K562 (cell line): ENCODE data around the gene PRKCSH. TPM values are rescaled to one million over a fixed set of nuclear protein-coding genes. Genes with fewer than 3 reads are reported as not detected.

Source experiments
- BMI1 ChIP-seq: fragments of 150-350 bp; IDR thresholded peaks from 2 replicates; pipeline ENCODE4 v1.6.1; 2014; ENCODE audit warnings: low read length
- EP300 ChIP-seq: IDR thresholded peaks from 2 replicates; pipeline ENCODE4 v1.6.1; 2012; ENCODE audit warnings: low read length, improper control_type of control experiment
- HMG20B ChIP-seq: fragments of 250-450 bp; sonication (Bioruptor Pico); IDR thresholded peaks from 2 replicates; pipeline ENCODE4 v1.5.0; 2021; ENCODE audit warnings: mild to moderate bottlenecking
- HNRNPH1 ChIP-seq: fragments of 200-400 bp; formaldehyde crosslinking; optimal IDR thresholded peaks from 2 replicates; pipeline ENCODE3; 2017; ENCODE audit warnings: low read depth, mild to moderate bottlenecking, low read length, moderate library complexity
- KAT7 ChIP-seq: sonication (generic); formaldehyde crosslinking; IDR thresholded peaks from 2 replicates; pipeline ENCODE4 v1.8.0; 2022; ENCODE audit warnings: missing genetic modification reagents, mild to moderate bottlenecking, borderline replicate concordance
- KHSRP ChIP-seq: fragments of 450-650 bp; IDR thresholded peaks from 2 replicates; pipeline ENCODE4 v1.6.1; 2017
- MECOM ChIP-seq: fragments of 250-450 bp; sonication (Bioruptor Pico); IDR thresholded peaks from 2 replicates; pipeline ENCODE4 v1.8.0; 2022; ENCODE audit warnings: inconsistent platforms
- POLR2AphosphoS5 ChIP-seq: IDR thresholded peaks from 2 replicates; pipeline ENCODE4 v1.6.1; 2011; ENCODE audit warnings: mild to moderate bottlenecking, low read depth, low read length, moderate library complexity; ENCODE audit not compliant: control insufficient read depth, insufficient read depth
- RB1 ChIP-seq: fragments of 450-650 bp; IDR thresholded peaks from 2 replicates; pipeline ENCODE4 v1.6.1; 2017; ENCODE audit warnings: low read depth, mild to moderate bottlenecking
- SIRT6 ChIP-seq: IDR thresholded peaks from one replicate; pipeline ENCODE4 v1.6.1; 2012; ENCODE audit warnings: low read depth, mild to moderate bottlenecking, control low read depth, inconsistent platforms, low read length, moderate library complexity
- SLC30A9 ChIP-seq: fragments of 250-450 bp; sonication (Bioruptor Pico); IDR thresholded peaks from 2 replicates; pipeline ENCODE4 v1.8.0; 2022; ENCODE audit warnings: mild to moderate bottlenecking, moderate library complexity
- TAF1 ChIP-seq: IDR thresholded peaks from 2 replicates; pipeline ENCODE4 v1.6.1; 2011; ENCODE audit warnings: mild to moderate bottlenecking, low read length, moderate library complexity; ENCODE audit not compliant: insufficient read depth, control insufficient read depth, severe bottlenecking; ENCODE audit errors: extremely low read depth
- VEZF1 ChIP-seq: fragments of 200-800 bp; sonication (Bioruptor generic); IDR thresholded peaks from 2 replicates; pipeline ENCODE4 v1.6.1; 2017; ENCODE audit warnings: missing genetic modification characterization, missing compliant biosample characterization
- ZBED1 ChIP-seq: IDR thresholded peaks from 2 replicates; pipeline ENCODE4 v1.6.1; 2014
- ZKSCAN8 ChIP-seq: fragments of 200-800 bp; sonication (Bioruptor generic); IDR thresholded peaks from 2 replicates; pipeline ENCODE4 v1.6.1; 2016; ENCODE audit warnings: missing genetic modification characterization, missing compliant biosample characterization
- ZNF175 ChIP-seq: fragments of 200-800 bp; sonication (Bioruptor generic); IDR thresholded peaks from 2 replicates; pipeline ENCODE4 v1.6.1; 2016; ENCODE audit warnings: low read depth, mild to moderate bottlenecking, missing genetic modification characterization, missing compliant biosample characterization
- ZNF239 ChIP-seq: fragments of 250-450 bp; sonication (Bioruptor Pico); IDR thresholded peaks from 2 replicates; pipeline ENCODE4 v1.4.0; 2020; ENCODE audit warnings: mild to moderate bottlenecking
- ZNF695 ChIP-seq: fragments of 450-650 bp; formaldehyde crosslinking; IDR thresholded peaks from 2 replicates; pipeline ENCODE4 v1.4.0; 2020; ENCODE audit warnings: mild to moderate bottlenecking, moderate library complexity
- polyA plus RNA-seq, 8 experiments: library from polyadenylated mRNA; depleted of rRNA in 4 of 8; stranded (reverse) in 5 of 8; unstranded in 3 of 8; fragments of >200 nt; fragmentation: Nextera tagmentation in 2 of 8; fragmentation: Illumina TruSeq in 1 of 8; extraction: Ambion mirVana in 2 of 8; extraction: Trizol in 1 of 8; gene quantifications; 2 replicates each; pipeline versions ENCODE4 v1.2.1 to v1.2.3, GENCODE V29; 2011 to 2014; ENCODE audit warnings: inconsistent platforms in 1 of 8, missing spikeins in 1 of 8
- total RNA-seq, 7 experiments: library from RNA; depleted of rRNA in 6 of 7; stranded (reverse); fragments of >200 nt in 6 of 7; fragmentation: Illumina TruSeq in 2 of 7; extraction: Trizol in 2 of 7; gene quantifications; 2 replicates each; pipeline versions ENCODE4 v1.2.1 to v1.2.3, GENCODE V29; 2011 to 2021; ENCODE audit warnings: low replicate concordance in 1 of 7
- TF ChIP-seq, protein P1 (sequence below): fragments of 450-650 bp; IDR thresholded peaks from 2 replicates; pipeline ENCODE4 v1.7.1; 2018; ENCODE audit warnings: mild to moderate bottlenecking, low read depth; ENCODE audit not compliant: partially characterized antibody
- TF ChIP-seq, protein P2 (sequence below), 2 experiments: fragments of 450-650 bp in 1 of 2; IDR thresholded peaks; 2 replicates each; pipeline ENCODE4 v1.6.1; 2011 to 2017; ENCODE audit warnings: low read depth in 2 of 2, antibody characterized with exemption in 1 of 2, borderline replicate concordance in 1 of 2, low read length in 1 of 2, mild to moderate bottlenecking in 1 of 2, mixed read lengths in 1 of 2; ENCODE audit not compliant: control insufficient read depth in 1 of 2
- TF ChIP-seq, protein P3 (sequence below): fragments of 250-450 bp; sonication (Bioruptor Pico); IDR thresholded peaks from 2 replicates; pipeline ENCODE4 v1.8.0; 2021; ENCODE audit warnings: moderate library complexity, mild to moderate bottlenecking, inconsistent platforms

Gene PRKCSH
- total and polyA plus RNA-seq, 9 of the 15 experiments (the other 6 are each of a cell fraction or from before 2014, with no cell fraction given) = 2.3 to 297 (median 48.1) TPM

DNA sequence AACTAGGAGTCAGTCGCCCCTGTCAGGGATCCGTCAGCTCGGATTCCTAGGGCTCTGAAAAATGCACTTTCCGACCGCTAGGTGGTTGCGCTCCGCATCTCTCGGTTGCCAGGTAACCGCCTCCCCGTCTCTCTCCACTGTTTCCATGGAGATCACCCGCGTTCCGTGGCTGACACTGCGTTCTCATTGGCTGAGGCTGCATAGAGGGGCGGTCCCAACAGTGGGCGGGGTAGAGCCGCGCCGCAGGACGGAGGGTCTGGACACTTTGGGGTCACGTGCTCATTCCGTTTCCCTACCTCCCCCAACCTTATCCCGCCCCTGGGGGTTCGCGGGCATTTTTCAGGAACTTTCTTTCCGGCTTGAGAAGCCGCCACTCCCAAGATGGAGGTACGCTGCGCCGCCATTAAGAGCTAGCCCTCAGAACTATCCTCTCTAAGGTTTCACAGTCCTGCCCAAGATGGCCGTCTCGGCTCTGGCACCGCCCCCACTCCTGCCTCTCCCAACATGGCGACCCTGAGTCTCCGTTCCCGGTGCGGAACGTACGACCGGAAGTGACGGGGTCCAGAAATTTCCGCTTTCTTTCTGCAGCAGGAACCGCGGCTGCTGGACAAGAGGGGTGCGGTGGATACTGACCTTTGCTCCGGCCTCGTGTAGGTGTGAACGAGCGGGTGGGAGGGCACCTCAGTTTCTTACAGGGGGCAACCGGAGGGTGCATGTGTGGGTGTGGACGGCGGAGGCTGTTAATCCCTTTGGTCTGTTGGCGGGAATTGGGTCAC, at the start of gene PRKCSH, which contains the start of gene ODAD3 (continued):
- TF ChIP-seq, protein P1, sequence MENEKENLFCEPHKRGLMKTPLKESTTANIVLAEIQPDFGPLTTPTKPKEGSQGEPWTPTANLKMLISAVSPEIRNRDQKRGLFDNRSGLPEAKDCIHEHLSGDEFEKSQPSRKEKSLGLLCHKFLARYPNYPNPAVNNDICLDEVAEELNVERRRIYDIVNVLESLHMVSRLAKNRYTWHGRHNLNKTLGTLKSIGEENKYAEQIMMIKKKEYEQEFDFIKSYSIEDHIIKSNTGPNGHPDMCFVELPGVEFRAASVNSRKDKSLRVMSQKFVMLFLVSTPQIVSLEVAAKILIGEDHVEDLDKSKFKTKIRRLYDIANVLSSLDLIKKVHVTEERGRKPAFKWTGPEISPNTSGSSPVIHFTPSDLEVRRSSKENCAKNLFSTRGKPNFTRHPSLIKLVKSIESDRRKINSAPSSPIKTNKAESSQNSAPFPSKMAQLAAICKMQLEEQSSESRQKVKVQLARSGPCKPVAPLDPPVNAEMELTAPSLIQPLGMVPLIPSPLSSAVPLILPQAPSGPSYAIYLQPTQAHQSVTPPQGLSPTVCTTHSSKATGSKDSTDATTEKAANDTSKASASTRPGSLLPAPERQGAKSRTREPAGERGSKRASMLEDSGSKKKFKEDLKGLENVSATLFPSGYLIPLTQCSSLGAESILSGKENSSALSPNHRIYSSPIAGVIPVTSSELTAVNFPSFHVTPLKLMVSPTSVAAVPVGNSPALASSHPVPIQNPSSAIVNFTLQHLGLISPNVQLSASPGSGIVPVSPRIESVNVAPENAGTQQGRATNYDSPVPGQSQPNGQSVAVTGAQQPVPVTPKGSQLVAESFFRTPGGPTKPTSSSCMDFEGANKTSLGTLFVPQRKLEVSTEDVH = peak; percentile 95
- TF ChIP-seq SIRT6 (no peak), HNRNPH1 (no peak), RB1 (peak; percentile 32), KAT7 (CRISPR knock-in tag) (no peak), EP300 (no peak; the same call in 1 of the 2 replicates), MECOM (CRISPR knock-in tag) (no peak), ZBED1 (0 out of 2 replicates have a peak, but pooled peaks have one; percentile 17), POLR2AphosphoS5 (peak; percentile 88), ZNF695 (CRISPR knock-in tag) (no peak), KHSRP (no peak), BMI1 (peak; percentile 82), ZNF175 (CRISPR knock-in tag) (peak; percentile 80; the same call in 1 of the 2 replicates), TAF1 (peak; percentile 77), VEZF1 (CRISPR knock-in tag) (peak; percentile 85), ZKSCAN8 (CRISPR knock-in tag) (no peak), ZNF239 (CRISPR knock-in tag) (peak; percentile 49; the same call in 1 of the 2 replicates), SLC30A9 (CRISPR knock-in tag) (no peak), HMG20B (CRISPR knock-in tag) (no peak)
- TF ChIP-seq, protein P2, sequence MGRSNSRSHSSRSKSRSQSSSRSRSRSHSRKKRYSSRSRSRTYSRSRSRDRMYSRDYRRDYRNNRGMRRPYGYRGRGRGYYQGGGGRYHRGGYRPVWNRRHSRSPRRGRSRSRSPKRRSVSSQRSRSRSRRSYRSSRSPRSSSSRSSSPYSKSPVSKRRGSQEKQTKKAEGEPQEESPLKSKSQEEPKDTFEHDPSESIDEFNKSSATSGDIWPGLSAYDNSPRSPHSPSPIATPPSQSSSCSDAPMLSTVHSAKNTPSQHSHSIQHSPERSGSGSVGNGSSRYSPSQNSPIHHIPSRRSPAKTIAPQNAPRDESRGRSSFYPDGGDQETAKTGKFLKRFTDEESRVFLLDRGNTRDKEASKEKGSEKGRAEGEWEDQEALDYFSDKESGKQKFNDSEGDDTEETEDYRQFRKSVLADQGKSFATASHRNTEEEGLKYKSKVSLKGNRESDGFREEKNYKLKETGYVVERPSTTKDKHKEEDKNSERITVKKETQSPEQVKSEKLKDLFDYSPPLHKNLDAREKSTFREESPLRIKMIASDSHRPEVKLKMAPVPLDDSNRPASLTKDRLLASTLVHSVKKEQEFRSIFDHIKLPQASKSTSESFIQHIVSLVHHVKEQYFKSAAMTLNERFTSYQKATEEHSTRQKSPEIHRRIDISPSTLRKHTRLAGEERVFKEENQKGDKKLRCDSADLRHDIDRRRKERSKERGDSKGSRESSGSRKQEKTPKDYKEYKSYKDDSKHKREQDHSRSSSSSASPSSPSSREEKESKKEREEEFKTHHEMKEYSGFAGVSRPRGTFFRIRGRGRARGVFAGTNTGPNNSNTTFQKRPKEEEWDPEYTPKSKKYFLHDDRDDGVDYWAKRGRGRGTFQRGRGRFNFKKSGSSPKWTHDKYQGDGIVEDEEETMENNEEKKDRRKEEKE (IDR thresholded peaks at IDR 0.05; ENCODE audit: borderline replicate concordance in 1 of 2, control insufficient read depth in 1 of 2, low read depth in 2 of 2, low read length in 1 of 2) = no peak
- TF ChIP-seq, protein P3, sequence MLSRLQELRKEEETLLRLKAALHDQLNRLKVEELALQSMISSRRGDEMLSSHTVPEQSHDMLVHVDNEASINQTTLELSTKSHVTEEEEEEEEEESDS = no peak
